Brain microvascular endothelial cell (primary cell): ENCODE data around the gene PFKL.

Experiments used
- DNase-seq: peaks from one replicate; pipeline ENCODE4 v3.0.0-alpha.2; 2020
- H3K27ac ChIP-seq: fragments of 250-450 bp; sonication (Bioruptor Pico); 2 replicates; pipeline ENCODE4 v1.5.1; 2020; ENCODE audit warnings: mild to moderate bottlenecking, moderate library complexity
- H3K27me3 ChIP-seq: fragments of 250-450 bp; sonication (Bioruptor Pico); replicated peaks from 2 replicates; pipeline ENCODE4 v1.5.1; 2020; ENCODE audit warnings: mild to moderate bottlenecking
- H3K36me3 ChIP-seq: fragments of 250-450 bp; sonication (Bioruptor Pico); replicated peaks from 2 replicates; pipeline ENCODE4 v1.5.1; 2020; ENCODE audit warnings: mild to moderate bottlenecking
- H3K4me3 ChIP-seq: 2 replicates; pipeline ENCODE4 v1.5.1; 2011; ENCODE audit warnings: low read depth, mild to moderate bottlenecking, control low read depth, low read length, moderate library complexity
- CTCF ChIP-seq: IDR thresholded peaks from 2 replicates; pipeline ENCODE4 v1.5.1; 2011; ENCODE audit warnings: low read depth, mild to moderate bottlenecking, moderate library complexity, low read length, control low read depth, inconsistent platforms; ENCODE audit errors: missing control alignments
- in situ Hi-C: cut with HindIII; loops from 2 replicates; pipeline ENCODE4 v1.10.0; 2017; ENCODE audit warnings: low sequenced_read_pairs, low pct_ligation_motif_present

PFKL gene

GRCh38 chr21:44328242-44328895 lies 28.5 kb downstream of the PFKL start:
- no peak for TF ChIP-seq CTCF
- Histone ChIP-seq H3K27ac (no peak overlapping the region), H3K27me3 (no peaks in the 10 kb centered on the region), H3K4me3 (no peak overlapping the region), H3K36me3 (peaks cover 29% of the 10 kb centered on the region)
- DNase-seq, result no peak
- in situ Hi-C loops, result no loop called here

GRCh38 chr21:44329086-44329889 lies 29.4 kb downstream of the PFKL start:
- no peaks in the 10 kb centered on the region for H3K27me3 ChIP-seq
- DNase-seq, result no peak
- no peak overlapping the region for H3K27ac ChIP-seq
- H3K4me3 ChIP-seq, result no peak overlapping the region
- peaks cover 22% of the 10 kb centered on the region for H3K36me3 ChIP-seq
- in situ Hi-C loops, result no loop called here
- TF ChIP-seq CTCF, result no peak

- DNase-seq, result no peak
- H3K4me3 ChIP-seq, result no peak overlapping the region
- no peaks in the 10 kb centered on the region for H3K27me3 ChIP-seq
- H3K36me3 ChIP-seq, result peaks cover 15% of the 10 kb centered on the region
- in situ Hi-C loops, result no loop called here
- TF ChIP-seq CTCF, result no peak
- H3K27ac ChIP-seq, result no peak overlapping the region
These were observed 30.3 kb downstream of the PFKL start for GRCh38 chr21:44329971-44330681.

- peak; percentile 19 for TF ChIP-seq CTCF
- no peak for DNase-seq
- H3K27me3 ChIP-seq, result no peaks in the 10 kb centered on the region
- no peak overlapping the region for H3K27ac ChIP-seq
- H3K4me3 ChIP-seq, result no peak overlapping the region
- peaks cover 11% of the 10 kb centered on the region for H3K36me3 ChIP-seq
- in situ Hi-C loops, result no loop called here
These were observed 30.8 kb downstream of the PFKL start for GRCh38 chr21:44330698-44331097.

GRCh38 chr21:44331209-44331608 lies 31.4 kb downstream of the PFKL start:
- Histone ChIP-seq H3K36me3 (peaks cover 6% of the 10 kb centered on the region), H3K27ac (no peak overlapping the region), H3K4me3 (no peak overlapping the region), H3K27me3 (no peaks in the 10 kb centered on the region)
- no peak for DNase-seq
- in situ Hi-C loops, result no loop called here
- no peak for TF ChIP-seq CTCF
